K562 (cell line): Measurements from ENCODE around the gene CPNE9. TPM values are rescaled to one million over a fixed set of nuclear protein-coding genes. Genes with fewer than 3 reads are reported as not detected.
A peak's percentile ranks its signal among the peaks of the same experiment; 100 is the strongest.

Experiments used
- ATAC-seq: fragments of 200-7000 bp; cut with Tn5 transposase; 3 replicates; pipeline ENCODE4 v1.9.1; 2020; ENCODE audit warnings: moderate library complexity
- Bru-seq: library from RNA; stranded (reverse); fragments of 400-500 nt; gene quantifications from one replicate; lab custom pipeline; 2021; lab: Mats Ljungman, UMichigan
- BruChase-seq, 2 experiments: library from RNA; stranded (reverse); fragments of 400-500 nt; gene quantifications; one replicate each; lab custom pipeline; 2021; lab: Mats Ljungman, UMichigan
- BruUV-seq: library from RNA; stranded (reverse); fragments of 400-500 nt; replicated peaks from 2 replicates; lab custom pipeline; 2021; lab: Mats Ljungman, UMichigan
- CTCF ChIA-PET: fragments of 300-600 bp; formaldehyde crosslinking; extraction: SDS; loops from one replicate; lab custom pipeline; 2021; ENCODE audit warnings: low intra/inter-chr PET ratio; lab: Yijun Ruan, JAX
- POLR2A ChIA-PET: fragments of 300-600, 350-650 bp; sonication (Branson Sonifier 250); formaldehyde crosslinking; extraction: SDS; loops from one replicate; lab custom pipeline; 2021; ENCODE audit warnings: antibody characterized with exemption, inconsistent platforms; lab: Yijun Ruan, JAX
- DNase-seq, 4 experiments: peaks; one replicate each; pipeline versions ENCODE4 v3.0.0 to v3.0.0-alpha.2; 2011 to 2018; ENCODE audit warnings: low spot score in 3 of 4, mixed read lengths in 3 of 4; ENCODE audit errors: extremely low read depth in 1 of 4
- FAIRE-seq: peaks from 2 replicates; lab custom pipeline; 2011; peaks lifted over from hg19 to GRCh38; lab: Jason Lieb, UNC
- H2AFZ ChIP-seq: 2 replicates; pipeline ENCODE4 v1.6.0; 2011; ENCODE audit warnings: low read depth, low read length, control low read depth, inconsistent platforms
- H3K27ac ChIP-seq: fragments of 200-600 bp; 3 replicates; pipeline ENCODE4 v1.8.0; 2011; ENCODE audit warnings: low read depth, mild to moderate bottlenecking, control low read depth, inconsistent platforms, low read length, moderate library complexity, mixed read lengths; ENCODE audit errors: extremely low read depth
- H3K27me3 ChIP-seq, 2 experiments: fragments of 300-600 bp in 1 of 2; 2 replicates in 1 of 2; 3 replicates in 1 of 2; pipeline versions ENCODE4 v1.6.0 to v1.8.0; 2011; ENCODE audit warnings: inconsistent platforms in 2 of 2, low read length in 2 of 2, mild to moderate bottlenecking in 1 of 2, mixed read lengths in 1 of 2, moderate library complexity in 1 of 2; ENCODE audit not compliant: control insufficient read depth in 2 of 2, insufficient read depth in 2 of 2
- H3K36me3 ChIP-seq: fragments of 300-600 bp; 3 replicates; pipeline ENCODE4 v1.8.0; 2011; ENCODE audit warnings: mild to moderate bottlenecking, low read length, inconsistent platforms; ENCODE audit not compliant: control insufficient read depth, insufficient read depth
- H3K4me1 ChIP-seq, 2 experiments: fragments of 200-600 bp in 1 of 2; replicated peaks in 1 of 2; 2 replicates in 1 of 2; 3 replicates in 1 of 2; pipeline versions ENCODE4 v1.5.1 to v1.8.0; 2011; ENCODE audit warnings: inconsistent platforms in 2 of 2, low read length in 2 of 2, mild to moderate bottlenecking in 1 of 2, mixed read lengths in 1 of 2, moderate library complexity in 1 of 2; ENCODE audit not compliant: control insufficient read depth in 2 of 2, insufficient read depth in 2 of 2
- H3K4me2 ChIP-seq: 2 replicates; pipeline ENCODE4 v1.6.1; 2011; ENCODE audit warnings: low read length, control low read depth, inconsistent platforms, mixed read lengths; ENCODE audit not compliant: insufficient read depth
- H3K4me3 ChIP-seq: fragments of 200-600 bp; sonication (generic), shearing (Covaris generic); 2 replicates; pipeline ENCODE4 v1.5.1; 2016; ENCODE audit warnings: control low read depth, inconsistent platforms
- H3K79me2 ChIP-seq: fragments of 200-600 bp; 3 replicates; pipeline ENCODE4 v1.8.0; 2011; ENCODE audit warnings: low read length, inconsistent platforms; ENCODE audit not compliant: control insufficient read depth, insufficient read depth
- H3K9ac ChIP-seq, 2 experiments: 2 replicates each; pipeline versions ENCODE4 v1.6.0 to v1.6.1; 2011; ENCODE audit warnings: low read depth in 2 of 2, low read length in 2 of 2, control low read depth in 1 of 2, inconsistent platforms in 1 of 2, mild to moderate bottlenecking in 1 of 2, mixed read lengths in 1 of 2; ENCODE audit not compliant: insufficient read depth in 1 of 2
- H3K9me1 ChIP-seq: one replicate; pipeline ENCODE4 v1.6.0; 2011; ENCODE audit warnings: inconsistent platforms, mild to moderate bottlenecking, low read length, moderate library complexity; ENCODE audit not compliant: control insufficient read depth, insufficient read depth
- H3K9me3 ChIP-seq: replicated peaks from 2 replicates; pipeline ENCODE4 v1.5.1; 2011; ENCODE audit warnings: low read depth, low read length, inconsistent platforms; ENCODE audit not compliant: control insufficient read depth, insufficient read depth
- H4K20me1 ChIP-seq: replicated peaks from 2 replicates; pipeline ENCODE4 v1.6.1; 2011; ENCODE audit warnings: low read length, inconsistent platforms, mixed read lengths; ENCODE audit not compliant: control insufficient read depth, insufficient read depth
- BDP1 ChIP-seq: IDR thresholded peaks from 3 replicates; pipeline ENCODE4 v1.6.1; 2011; ENCODE audit not compliant: insufficient read length, insufficient read depth
- CBX8 ChIP-seq: fragments of 200-600 bp; sonication (generic); IDR thresholded peaks from 2 replicates; pipeline ENCODE4 v1.6.1; 2012; ENCODE audit warnings: borderline replicate concordance, mixed run types, low read depth, mild to moderate bottlenecking, moderate library complexity, mixed read lengths, low read length, control low read depth, inconsistent platforms; ENCODE audit not compliant: poor library complexity, severe bottlenecking; ENCODE audit errors: extremely low read depth
- FOXK2 ChIP-seq, 2 experiments: fragments of 450-650 bp; IDR thresholded peaks in 1 of 2; conservative IDR thresholded peaks in 1 of 2; 2 replicates each; pipeline ENCODE4 v1.6.1; 2016; ENCODE audit warnings: low read depth in 2 of 2, mild to moderate bottlenecking in 1 of 2
- HMBOX1 ChIP-seq: sonication (generic); IDR thresholded peaks from 2 replicates; pipeline ENCODE4 v1.6.1; 2016
- MBD2 ChIP-seq: sonication (generic); IDR thresholded peaks from 2 replicates; pipeline ENCODE4 v1.6.1; 2016; ENCODE audit warnings: low read depth, borderline replicate concordance
- POLR2G ChIP-seq: fragments of 200-400 bp; formaldehyde crosslinking; IDR thresholded peaks from 2 replicates; pipeline ENCODE4 v1.6.1; 2017; ENCODE audit warnings: low read depth, mild to moderate bottlenecking, antibody characterized with exemption, low read length, moderate library complexity
- POU5F1 ChIP-seq: fragments of 150-350 bp; IDR thresholded peaks from 2 replicates; pipeline ENCODE4 v1.6.1; 2014; ENCODE audit warnings: borderline replicate concordance, low read length, low read depth, mild to moderate bottlenecking; ENCODE audit not compliant: partially characterized antibody
- ZBTB33 ChIP-seq: sonication (generic); formaldehyde crosslinking; IDR thresholded peaks from 2 replicates; pipeline ENCODE4 v1.8.1; 2023; ENCODE audit warnings: mild to moderate bottlenecking, missing genetic modification reagents
- ZNF512 ChIP-seq: IDR thresholded peaks from 2 replicates; pipeline ENCODE4 v1.6.1; 2016; ENCODE audit warnings: missing genetic modification characterization, missing compliant biosample characterization
- ZNF766 ChIP-seq: fragments of 200-800 bp; sonication (Bioruptor generic); conservative IDR thresholded peaks from 2 replicates; pipeline ENCODE4 v1.6.1; 2016; ENCODE audit warnings: missing genetic modification characterization, missing compliant biosample characterization
- WGBS: fragments of 100-300 bp; shearing (Covaris generic); methylation state at CpG from one replicate; pipeline ENCODE4 v1.1.6; 2016; ENCODE audit warnings: low coverage, mixed read lengths; ENCODE audit not compliant: insufficient coverage; ENCODE audit errors: missing lambda C conversion rate; 5-methylcytosine and 5-hydroxymethylcytosine counted together
- in situ Hi-C: fragments of 300-500 bp; cut with MboI; formaldehyde crosslinking; loops from 4 replicates; pipeline ENCODE4 v1.15.0; 2018; ENCODE audit warnings: inconsistent platforms, mixed read lengths
- intact Hi-C: fragments of 100-400 bp; cut with micrococcal nuclease; formaldehyde crosslinking; loops from 2 replicates; pipeline ENCODE4 v1.14.2; 2022
- long read RNA-seq, 3 experiments: library from polyadenylated mRNA in 2 of 3; library from RNA in 1 of 3; unstranded in 2 of 3; stranded (forward) in 1 of 3; transcript quantifications; one replicate each; pipeline ENCODE4 v2.0.0, GENCODE V29; 2019 to 2022
- polyA minus RNA-seq, 3 experiments: library from RNA; depleted of rRNA, polyadenylated mRNA; stranded (reverse); fragments of >200 nt; gene quantifications; 2 replicates each; pipeline ENCODE4 v1.2.3, GENCODE V29; 2011
- polyA plus RNA-seq, 8 experiments: library from polyadenylated mRNA; depleted of rRNA in 4 of 8; stranded (reverse) in 5 of 8; unstranded in 3 of 8; fragments of >200 nt; fragmentation: Nextera tagmentation in 2 of 8; fragmentation: Illumina TruSeq in 1 of 8; extraction: Ambion mirVana in 2 of 8; extraction: Trizol in 1 of 8; gene quantifications; 2 replicates each; pipeline versions ENCODE4 v1.2.1 to v1.2.3, GENCODE V29; 2011 to 2014; ENCODE audit warnings: inconsistent platforms in 1 of 8, missing spikeins in 1 of 8
- total RNA-seq, 7 experiments: library from RNA; depleted of rRNA in 6 of 7; stranded (reverse); fragments of >200 nt in 6 of 7; fragmentation: Illumina TruSeq in 2 of 7; extraction: Trizol in 2 of 7; gene quantifications; 2 replicates each; pipeline versions ENCODE4 v1.2.1 to v1.2.3, GENCODE V29; 2011 to 2021; ENCODE audit warnings: low replicate concordance in 1 of 7

Gene CPNE9
- not detected in 2 replicates for total RNA-seq (2011; cell fraction: chromatin; rRNA removed; ENCODE audit: low replicate concordance)
- not detected in 2 replicates for total RNA-seq (2011; cell fraction: nucleolus; rRNA removed)
- total RNA-seq (2011; cell fraction: nucleoplasm; rRNA removed): 0.46 TPM in 1 of 2 replicates, not detected in the other
- total RNA-seq (2014; rRNA removed) (0.49 TPM in 1 of 2 replicates, not detected in the other), total RNA-seq (2014; rRNA removed; fragmentation: Illumina TruSeq; extraction: Trizol) (0.22 TPM in 1 of 2 replicates, not detected in the other), total RNA-seq (2015; rRNA removed; fragmentation: Illumina TruSeq; extraction: Trizol) (0.33 TPM in 1 of 2 replicates, not detected in the other), total RNA-seq (2021) (not detected in 2 replicates), polyA plus RNA-seq (2011; rRNA removed) (0.19 and 0.33 TPM in 2 replicates), polyA plus RNA-seq (2014; fragmentation: Illumina TruSeq; extraction: Trizol) (0.51 TPM in 1 of 2 replicates, not detected in the other), polyA plus RNA-seq (2014; fragmentation: Nextera tagmentation; extraction: Ambion mirVana) (under 1 TPM; 0.25 to 0.56 TPM), polyA plus RNA-seq (2014; rRNA removed) (0.24 and 0.34 TPM in 2 replicates), polyA minus RNA-seq (2011; rRNA and poly(A)+ RNA removed) (not detected in 2 replicates), Bru-seq, nascent RNA (percentile 19 among the genes with signal in this experiment), BruChase-seq, experiment 1, labeled RNA remaining after a 2-hour chase (percentile 11 among the genes with signal in this experiment), BruChase-seq, experiment 2, labeled RNA remaining after a 6-hour chase (percentile 14 among the genes with signal in this experiment)
- 0.03 and 0.34 TPM in 2 replicates for polyA plus RNA-seq (2011; cell fraction: cytosol; rRNA removed)
- 0.33 and 0.48 TPM in 2 replicates for polyA plus RNA-seq (2011; cell fraction: nucleus; rRNA removed)
- polyA plus RNA-seq (2012): 0.36 and 0.91 TPM in 2 replicates
- not detected in 2 replicates for polyA minus RNA-seq (2011; cell fraction: cytosol; rRNA and poly(A)+ RNA removed)
- not detected in 2 replicates for polyA minus RNA-seq (2011; cell fraction: nucleus; rRNA and poly(A)+ RNA removed)
- long read RNA-seq, experiment 1: 0 reads
- long read RNA-seq, experiment 2, partial matches to known transcripts: 1 of 1 reads
- long read RNA-seq, experiment 2, other reads (novel, unspliced or antisense): 0 of 1 reads
- long read RNA-seq, experiment 3: 0 reads

GRCh38 chr3:9703736-9704346, at the start of gene CPNE9:
Gene CPNE9, plus strand, starts transcription at chr3:9703833. Its CDS starts 164 bp downstream, at chr3:9703997.
- WGBS: 56% methylated on average over 31 of the region's 56 CpGs
- peak within 1 kb of the TSS in 1 of 2 experiments; percentile 75; a peak in 2 of 4 replicates for H3K9ac ChIP-seq
- H3K36me3 ChIP-seq: peaks cover 8% of the 10 kb centered on the region; the same call in 1 of the 3 replicates
- H3K79me2 ChIP-seq: no peaks in the 10 kb centered on the region
- BruUV-seq: no TSS peak
- H3K9me1 ChIP-seq: no peaks in the 10 kb centered on the region
- POLR2A ChIA-PET: interaction anchor here (1.0 kb wide), 1 partner anchor 27 kb away, joined by 3 read pairs; no protein-coding TSS in a partner anchor
- intact Hi-C loops: no loop called here
- FAIRE-seq (no peak), ATAC-seq (no peak), DNase-seq (peak in 1 of 4 experiments; percentile 48)
- peak within 1 kb of the TSS; percentile 57 for H3K4me2 ChIP-seq
- 0 out of 5 replicates have a peak, but pooled peaks cover 0 to 5% of the 10 kb centered on the region in 2 experiments for H3K27me3 ChIP-seq
- CTCF ChIA-PET: no interaction called here
- peaks cover 8 to 18% of the 10 kb centered on the region in 2 experiments; a peak in 4 of 5 replicates for H3K4me1 ChIP-seq
- no peaks in the 10 kb centered on the region for H4K20me1 ChIP-seq
- peak within 1 kb of the TSS; percentile 28 for H3K4me3 ChIP-seq
- peak within 1 kb of the TSS; percentile 47; the same call in 1 of the 2 replicates for H2AFZ ChIP-seq
- H3K9me3 ChIP-seq: no peaks in the 10 kb centered on the region
- H3K27ac ChIP-seq: no peak within 1 kb of the TSS
- in situ Hi-C loops: no loop called here
- no peak for TF ChIP-seq FOXK2 (conservative IDR thresholded peaks at IDR 0.05 in 1 of 2, IDR thresholded peaks at IDR 0.05 in 1 of 2; ENCODE audit: low read depth in 2 of 2)
- no peak for TF ChIP-seq BDP1
- TF ChIP-seq CBX8: no peak
- TF ChIP-seq POLR2G: 0 out of 2 replicates have a peak, but pooled peaks have one; percentile 28
- TF ChIP-seq POU5F1: no peak
- TF ChIP-seq ZNF512 (tag): no peak
- TF ChIP-seq ZBTB33: peak; percentile 13; the same call in 1 of the 2 replicates
- no peak for TF ChIP-seq MBD2
- no peak for TF ChIP-seq HMBOX1
- TF ChIP-seq ZNF766 (CRISPR knock-in tag): no peak
